ENCODE measurements around the gene C6orf58. TPM values are rescaled to one million over a fixed set of nuclear protein-coding genes. Genes with fewer than 3 reads are reported as not detected.

Gene C6orf58
- total RNA-seq, 1 experiment from 2014 or later: not detected

- Mint-ChIP-seq H3K9me3 (no peaks in the 10 kb centered on the region; the same call in 1 of the 2 replicates), H3K27me3 (ENCODE audit: low read depth) (no peaks in the 10 kb centered on the region), H3K4me1 (no peaks in the 10 kb centered on the region), H3K4me3 (no peak overlapping the region), H3K36me3 (no peaks in the 10 kb centered on the region), H3K27ac (no peak overlapping the region)
- DNase-seq (ENCODE audit: low spot score) (no peak), ATAC-seq (no peak)
- TF ChIP-seq EMX1 (CRISPR knock-in tag; IDR thresholded peaks at IDR 0.05): no peak
- no peak for TF ChIP-seq TP53 (CRISPR knock-in tag; IDR thresholded peaks at IDR 0.05)
- TF ChIP-seq ZNF121 (CRISPR knock-in tag; IDR thresholded peaks at IDR 0.05): no peak
- TF ChIP-seq MLX (CRISPR knock-in tag; IDR thresholded peaks at IDR 0.05): no peak
- TF ChIP-seq ATF3 (CRISPR knock-in tag; conservative IDR thresholded peaks at IDR 0.05): no peak
- no peak for TF ChIP-seq ETV6 (CRISPR knock-in tag; IDR thresholded peaks at IDR 0.05)
- TF ChIP-seq E2F5 (CRISPR knock-in tag; IDR thresholded peaks at IDR 0.05): no peak
- TF ChIP-seq ZNF263 (CRISPR knock-in tag; IDR thresholded peaks at IDR 0.05; ENCODE audit: low read depth): no peak
- ChIA-PET CTCF (interaction anchor here (1.4 to 1.7 kb wide), 2 partner anchors 48 to 77 kb away, joined by 4 to 5 read pairs; no protein-coding TSS in a partner anchor), POLR2A (interaction anchor here (0.7 kb wide), 1 partner anchor 1179 kb away, joined by 3 read pairs; no protein-coding TSS in a partner anchor)
Observed at GRCh38 chr6:127564761-127565160, 12.2 kb upstream of the C6orf58 start.

GRCh38 chr6:127566119-127566518, 10.9 kb upstream of the C6orf58 start:
- Mint-ChIP-seq H3K4me3 (no peak overlapping the region), H3K36me3 (no peaks in the 10 kb centered on the region), H3K4me1 (no peaks in the 10 kb centered on the region), H3K27me3 (ENCODE audit: low read depth) (no peaks in the 10 kb centered on the region), H3K27ac (no peak overlapping the region), H3K9me3 (no peaks in the 10 kb centered on the region; the same call in 1 of the 2 replicates)
- TF ChIP-seq ZNF232 (CRISPR knock-in tag; IDR thresholded peaks at IDR 0.05) (no peak), ZSCAN18 (CRISPR knock-in tag; IDR thresholded peaks at IDR 0.05) (no peak), CBFB (CRISPR knock-in tag; IDR thresholded peaks at IDR 0.05; ENCODE audit: low read depth) (no peak), ZNF423 (CRISPR knock-in tag; IDR thresholded peaks at IDR 0.05) (no peak), AR (CRISPR knock-in tag; IDR thresholded peaks at IDR 0.05) (no peak), NR2C2 (CRISPR knock-in tag; IDR thresholded peaks at IDR 0.05) (no peak)
- POLR2A ChIA-PET: no interaction called here
- DNase-seq (ENCODE audit: low spot score) (no peak), ATAC-seq (no peak)
- CTCF ChIA-PET: no interaction called here

GRCh38 chr6:127566651-127567050, 10.3 kb upstream of the C6orf58 start:
- ChIA-PET CTCF (no interaction called here), POLR2A (no interaction called here)
- no peak overlapping the region for H3K4me3 Mint-ChIP-seq
- H3K9me3 Mint-ChIP-seq: no peaks in the 10 kb centered on the region; the same call in 1 of the 2 replicates
- no peaks in the 10 kb centered on the region for H3K36me3 Mint-ChIP-seq
- no peaks in the 10 kb centered on the region for H3K4me1 Mint-ChIP-seq
- H3K27me3 Mint-ChIP-seq (ENCODE audit: low read depth): no peaks in the 10 kb centered on the region
- DNase-seq (ENCODE audit: low spot score) (no peak), ATAC-seq (no peak)
- H3K27ac Mint-ChIP-seq: no peak overlapping the region
- TF ChIP-seq NR2C2 (CRISPR knock-in tag; IDR thresholded peaks at IDR 0.05) (no peak), NFATC4 (CRISPR knock-in tag; IDR thresholded peaks at IDR 0.05) (no peak), SOX15 (CRISPR knock-in tag; IDR thresholded peaks at IDR 0.05) (no peak), JAZF1 (CRISPR knock-in tag; IDR thresholded peaks at IDR 0.05) (no peak), PRRX2 (CRISPR knock-in tag; IDR thresholded peaks at IDR 0.05) (no peak), USF2 (CRISPR knock-in tag; IDR thresholded peaks at IDR 0.05) (no peak), ZBTB43 (CRISPR knock-in tag; IDR thresholded peaks at IDR 0.05) (no peak)
